ENCODE data around the gene PUM1. TPM values are rescaled to one million over a fixed set of nuclear protein-coding genes. Genes with fewer than 3 reads are reported as not detected.
A peak's percentile ranks its signal among the peaks of the same experiment; 100 is the strongest.
"Not testable (repeated sequence)": the region's sequence is repeated elsewhere in the genome, so short reads cannot be mapped to it uniquely, and the experiment has no call there.

PUM1 gene
- total RNA-seq, 1 donor from 2014 or later = 105 TPM

- TF ChIP-seq CTCF (IDR thresholded peaks at IDR 0.05) = no peak
- no peaks in the 10 kb centered on the region for H3K27me3 Mint-ChIP-seq (ENCODE audit: low read depth)
- H3K27ac Mint-ChIP-seq (ENCODE audit: unreplicated experiment) = peak overlapping the region; percentile 100
- H3K36me3 Mint-ChIP-seq (ENCODE audit: low read depth) = peaks cover 3% of the 10 kb centered on the region
- DNase-seq (ENCODE audit: low spot score) = no peak
- peaks cover 29% of the 10 kb centered on the region for H3K4me1 Mint-ChIP-seq (ENCODE audit: low read depth)
- no peaks in the 10 kb centered on the region for H3K9me3 Mint-ChIP-seq (ENCODE audit: low read depth)
- H3K4me3 Mint-ChIP-seq (ENCODE audit: unreplicated experiment) = peak overlapping the region; percentile 99
These were observed 1.9 kb downstream of the PUM1 start for GRCh38 chr1:31063631-31064030.

- Mint-ChIP-seq H3K36me3 (ENCODE audit: low read depth) (peaks cover 6% of the 10 kb centered on the region), H3K27ac (ENCODE audit: unreplicated experiment) (peak overlapping the region; percentile 100)
These were observed 2.6 kb downstream of the PUM1 start for GRCh38 chr1:31062867-31063380.

GRCh38 chr1:31062162-31062866 is 3.2 kb downstream of the PUM1 start:
- peak overlapping the region; percentile 99 for H3K4me3 Mint-ChIP-seq (ENCODE audit: unreplicated experiment)

More at GRCh38 chr1:31062867-31063380, 2.6 kb downstream of the PUM1 start:
- Mint-ChIP-seq H3K4me3 (ENCODE audit: unreplicated experiment) (peak overlapping the region; percentile 99), H3K27me3 (ENCODE audit: low read depth) (no peaks in the 10 kb centered on the region), H3K9me3 (ENCODE audit: low read depth) (no peaks in the 10 kb centered on the region), H3K4me1 (ENCODE audit: low read depth) (peaks cover 32% of the 10 kb centered on the region)
- no peak for TF ChIP-seq CTCF (IDR thresholded peaks at IDR 0.05)
- no peak for DNase-seq (ENCODE audit: low spot score)

GRCh38 chr1:31058012-31058411 is 7.5 kb downstream of the PUM1 start:
- H3K4me1 Mint-ChIP-seq (ENCODE audit: low read depth) = peaks cover 44% of the 10 kb centered on the region
- H3K36me3 Mint-ChIP-seq (ENCODE audit: low read depth) = peaks cover 12% of the 10 kb centered on the region
- H3K9me3 Mint-ChIP-seq (ENCODE audit: low read depth) = no peaks in the 10 kb centered on the region
- TF ChIP-seq CTCF (IDR thresholded peaks at IDR 0.05) = no peak
- no peak overlapping the region for H3K27ac Mint-ChIP-seq (ENCODE audit: unreplicated experiment)
- no peak overlapping the region for H3K4me3 Mint-ChIP-seq (ENCODE audit: unreplicated experiment)
- H3K27me3 Mint-ChIP-seq (ENCODE audit: low read depth) = no peaks in the 10 kb centered on the region
- DNase-seq (ENCODE audit: low spot score) = no peak

More at GRCh38 chr1:31062162-31062866, 3.2 kb downstream of the PUM1 start:
- H3K36me3 Mint-ChIP-seq (ENCODE audit: low read depth); H3K9me3 Mint-ChIP-seq (ENCODE audit: low read depth); DNase-seq (ENCODE audit: low spot score); H3K27me3 Mint-ChIP-seq (ENCODE audit: low read depth): not testable (repeated sequence)
- Mint-ChIP-seq H3K27ac (ENCODE audit: unreplicated experiment) (peak overlapping the region; percentile 100), H3K4me1 (ENCODE audit: low read depth) (peaks cover 33% of the 10 kb centered on the region)

GRCh38 chr1:31055953-31056352 is 9.6 kb downstream of the PUM1 start:
- no peak for DNase-seq (ENCODE audit: low spot score)
- no peaks in the 10 kb centered on the region for H3K9me3 Mint-ChIP-seq (ENCODE audit: low read depth)
- no peak overlapping the region for H3K4me3 Mint-ChIP-seq (ENCODE audit: unreplicated experiment)
- H3K4me1 Mint-ChIP-seq (ENCODE audit: low read depth) = peaks cover 37% of the 10 kb centered on the region
- H3K36me3 Mint-ChIP-seq (ENCODE audit: low read depth) = peaks cover 12% of the 10 kb centered on the region
- H3K27me3 Mint-ChIP-seq (ENCODE audit: low read depth) = no peaks in the 10 kb centered on the region
- H3K27ac Mint-ChIP-seq (ENCODE audit: unreplicated experiment) = peak overlapping the region; percentile 60
- TF ChIP-seq CTCF (IDR thresholded peaks at IDR 0.05) = no peak

- peak overlapping the region; percentile 60 for H3K27ac Mint-ChIP-seq (ENCODE audit: unreplicated experiment)
- TF ChIP-seq CTCF (IDR thresholded peaks at IDR 0.05) = no peak
- H3K9me3 Mint-ChIP-seq (ENCODE audit: low read depth) = no peaks in the 10 kb centered on the region
- no peak for DNase-seq (ENCODE audit: low spot score)
- H3K36me3 Mint-ChIP-seq (ENCODE audit: low read depth) = peaks cover 12% of the 10 kb centered on the region
- peaks cover 41% of the 10 kb centered on the region for H3K4me1 Mint-ChIP-seq (ENCODE audit: low read depth)
- H3K27me3 Mint-ChIP-seq (ENCODE audit: low read depth) = no peaks in the 10 kb centered on the region
- H3K4me3 Mint-ChIP-seq (ENCODE audit: unreplicated experiment) = no peak overlapping the region
These were observed 10.0 kb downstream of the PUM1 start for GRCh38 chr1:31055501-31055900.

All from chondrocyte (in vitro differentiated cells).